GM23338 (cell line): ENCODE data around the gene CCDC167. TPM values are rescaled to one million over a fixed set of nuclear protein-coding genes. Genes with fewer than 3 reads are reported as not detected.
A peak's percentile ranks its signal among the peaks of the same experiment; 100 is the strongest.

Experiments used
- ATAC-seq: fragments of 200-7000 bp; cut with Tn5 transposase; 3 replicates; pipeline ENCODE4 v1.9.1; 2020
- DNase-seq: peaks from one replicate; pipeline ENCODE4 v3.0.0-alpha.2; 2015; ENCODE audit warnings: low spot score
- H2AFZ ChIP-seq: fragments of 200-600 bp; sonication (generic); 2 replicates; pipeline ENCODE4 v1.8.0; 2016; ENCODE audit warnings: antibody characterized with exemption, mild to moderate bottlenecking, moderate library complexity
- H3F3A ChIP-seq: fragments of 200-600 bp; sonication (generic); replicated peaks from 2 replicates; pipeline ENCODE4 v1.8.0; 2017; ENCODE audit warnings: antibody characterized with exemption, mixed run types, low read depth
- H3K27ac ChIP-seq: fragments of 200-600 bp; sonication (generic); 2 replicates; pipeline ENCODE4 v1.6.1; 2016; ENCODE audit warnings: low read depth
- H3K27me3 ChIP-seq: fragments of 200-600 bp; sonication (generic); 2 replicates; pipeline ENCODE4 v1.8.0; 2016; ENCODE audit warnings: mild to moderate bottlenecking, mixed run types, moderate library complexity; ENCODE audit not compliant: insufficient read depth
- H3K36me3 ChIP-seq: fragments of 200-600 bp; sonication (generic); 2 replicates; pipeline ENCODE4 v1.8.0; 2016; ENCODE audit warnings: mild to moderate bottlenecking; ENCODE audit not compliant: insufficient read depth
- H3K4me1 ChIP-seq: fragments of 200-600 bp; sonication (generic); 2 replicates; pipeline ENCODE4 v1.8.0; 2016; ENCODE audit warnings: mild to moderate bottlenecking, moderate library complexity; ENCODE audit not compliant: insufficient read depth
- H3K4me2 ChIP-seq: fragments of 200-600 bp; sonication (generic); 2 replicates; pipeline ENCODE4 v1.7.1; 2017; ENCODE audit warnings: mixed run types
- H3K4me3 ChIP-seq: fragments of 200-600 bp; sonication (generic); 2 replicates; pipeline ENCODE4 v1.6.1; 2016; ENCODE audit warnings: mixed run types
- H3K79me2 ChIP-seq: fragments of 200-600 bp; sonication (generic); replicated peaks from 2 replicates; pipeline ENCODE4 v1.8.0; 2017; ENCODE audit warnings: mild to moderate bottlenecking; ENCODE audit not compliant: insufficient read depth
- H3K9me2 ChIP-seq: fragments of 200-600 bp; sonication (generic); 2 replicates; pipeline ENCODE4 v1.8.0; 2017; ENCODE audit not compliant: insufficient read depth
- H4K20me1 ChIP-seq: fragments of 200-600 bp; sonication (generic); replicated peaks from 2 replicates; pipeline ENCODE4 v1.8.0; 2017; ENCODE audit warnings: mild to moderate bottlenecking; ENCODE audit not compliant: insufficient read depth
- H3K27ac Mint-ChIP-seq: 2 replicates; pipeline ENCODE4 v1.8.0; 2020; ENCODE audit warnings: inconsistent platforms, mild to moderate bottlenecking, moderate library complexity, mixed read lengths
- H3K27me3 Mint-ChIP-seq: 3 replicates; pipeline ENCODE4 v1.8.0; 2022; ENCODE audit warnings: low read depth, mild to moderate bottlenecking, moderate library complexity, mixed read lengths, inconsistent platforms; ENCODE audit not compliant: insufficient read depth, poor library complexity
- H3K36me3 Mint-ChIP-seq: 3 replicates; pipeline ENCODE4 v1.8.0; 2021; ENCODE audit warnings: low read depth, mild to moderate bottlenecking, inconsistent platforms, moderate library complexity, mixed read lengths
- H3K4me1 Mint-ChIP-seq: 3 replicates; pipeline ENCODE4 v1.8.0; 2020; ENCODE audit warnings: mild to moderate bottlenecking, inconsistent platforms, mixed read lengths
- H3K4me3 Mint-ChIP-seq: 3 replicates; pipeline ENCODE4 v1.8.0; 2021; ENCODE audit warnings: moderate library complexity, mild to moderate bottlenecking, inconsistent platforms, mixed read lengths
- H3K9me3 Mint-ChIP-seq: 3 replicates; pipeline ENCODE4 v1.8.0; 2020; ENCODE audit warnings: moderate library complexity, mild to moderate bottlenecking, inconsistent platforms, mixed read lengths
- CREB1 ChIP-seq: fragments of 250-450 bp; sonication (Bioruptor Pico); IDR thresholded peaks from 2 replicates; pipeline ENCODE4 v1.5.0; 2020; ENCODE audit warnings: low read depth, mild to moderate bottlenecking, moderate library complexity
- EZH2 ChIP-seq: fragments of 200-600 bp; sonication (generic); IDR thresholded peaks from one replicate; pipeline ENCODE4 v1.8.0; 2017; ENCODE audit warnings: antibody characterized with exemption, mild to moderate bottlenecking, low read depth; ENCODE audit not compliant: unreplicated experiment
- EZH2phosphoT487 ChIP-seq: fragments of 200-600 bp; sonication (generic); IDR thresholded peaks from one replicate; pipeline ENCODE4 v1.8.1; 2018; ENCODE audit warnings: antibody characterized with exemption; ENCODE audit not compliant: unreplicated experiment
- polyA plus RNA-seq: library from polyadenylated mRNA; unstranded; fragments of >200 nt; fragmentation: Nextera tagmentation; extraction: Ambion mirVana; gene quantifications from 2 replicates; pipeline ENCODE4 v1.2.1, GENCODE V29; 2016
- total RNA-seq: library from RNA; depleted of rRNA; stranded (reverse); fragments of >200 nt; shearing (Covaris generic); gene quantifications from 2 replicates; pipeline ENCODE4 v1.2.3, GENCODE V29; 2014
- TF ChIP-seq, protein P1 (sequence below): fragments of 250-450 bp; sonication (Bioruptor Pico); IDR thresholded peaks from 2 replicates; pipeline ENCODE4 v1.5.0; 2020; ENCODE audit warnings: mild to moderate bottlenecking, moderate library complexity
- TF ChIP-seq, protein P2 (sequence below), 2 experiments: fragments of 200-600 bp in 1 of 2; sonication (generic) in 1 of 2; conservative IDR thresholded peaks; 2 replicates each; pipeline versions ENCODE4 v1.5.1 to v1.6.1; 2016 to 2017; ENCODE audit warnings: antibody characterized with exemption in 2 of 2, low read depth in 2 of 2, mild to moderate bottlenecking in 2 of 2, moderate library complexity in 1 of 2

Gene CCDC167
- total and polyA plus RNA-seq, 2 experiments from 2014 or later = 17.6 to 21.4 TPM

DNA sequence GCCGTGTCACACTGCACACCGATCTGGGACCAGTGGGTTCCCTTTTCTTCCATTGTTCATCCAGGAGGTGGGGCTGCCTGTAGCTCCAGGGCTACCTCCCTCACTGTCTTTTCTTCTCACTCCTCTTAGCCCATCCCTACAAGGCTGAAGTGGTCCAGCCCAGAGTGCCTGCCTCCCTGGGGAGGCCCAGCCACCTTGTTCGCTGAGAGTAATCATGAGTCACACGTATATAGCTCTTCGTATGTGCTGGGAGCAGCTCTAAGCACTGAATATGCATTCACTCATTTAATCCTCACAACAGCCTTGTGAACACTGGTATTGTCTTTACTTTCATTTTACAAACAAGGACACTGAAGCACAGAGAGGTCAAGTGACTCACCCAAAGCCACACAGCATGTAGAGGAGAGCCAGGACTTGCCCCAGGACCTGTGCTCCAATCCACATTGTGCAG is 14.7 kb upstream of the CCDC167 start:
- H3K36me3 Mint-ChIP-seq = no peaks in the 10 kb centered on the region
- no peaks in the 10 kb centered on the region; the same call in 1 of the 2 replicates for H3K36me3 ChIP-seq
- ATAC-seq (no peak), DNase-seq (no peak)
- peaks cover 7% of the 10 kb centered on the region; the same call in 1 of the 2 replicates for H3F3A ChIP-seq
- peaks cover 41% of the 10 kb centered on the region for H3K27me3 ChIP-seq
- TF ChIP-seq CREB1 (CRISPR knock-in tag) (no peak), EZH2phosphoT487 (no peak), EZH2 (no peak)
- TF ChIP-seq, protein P1, sequence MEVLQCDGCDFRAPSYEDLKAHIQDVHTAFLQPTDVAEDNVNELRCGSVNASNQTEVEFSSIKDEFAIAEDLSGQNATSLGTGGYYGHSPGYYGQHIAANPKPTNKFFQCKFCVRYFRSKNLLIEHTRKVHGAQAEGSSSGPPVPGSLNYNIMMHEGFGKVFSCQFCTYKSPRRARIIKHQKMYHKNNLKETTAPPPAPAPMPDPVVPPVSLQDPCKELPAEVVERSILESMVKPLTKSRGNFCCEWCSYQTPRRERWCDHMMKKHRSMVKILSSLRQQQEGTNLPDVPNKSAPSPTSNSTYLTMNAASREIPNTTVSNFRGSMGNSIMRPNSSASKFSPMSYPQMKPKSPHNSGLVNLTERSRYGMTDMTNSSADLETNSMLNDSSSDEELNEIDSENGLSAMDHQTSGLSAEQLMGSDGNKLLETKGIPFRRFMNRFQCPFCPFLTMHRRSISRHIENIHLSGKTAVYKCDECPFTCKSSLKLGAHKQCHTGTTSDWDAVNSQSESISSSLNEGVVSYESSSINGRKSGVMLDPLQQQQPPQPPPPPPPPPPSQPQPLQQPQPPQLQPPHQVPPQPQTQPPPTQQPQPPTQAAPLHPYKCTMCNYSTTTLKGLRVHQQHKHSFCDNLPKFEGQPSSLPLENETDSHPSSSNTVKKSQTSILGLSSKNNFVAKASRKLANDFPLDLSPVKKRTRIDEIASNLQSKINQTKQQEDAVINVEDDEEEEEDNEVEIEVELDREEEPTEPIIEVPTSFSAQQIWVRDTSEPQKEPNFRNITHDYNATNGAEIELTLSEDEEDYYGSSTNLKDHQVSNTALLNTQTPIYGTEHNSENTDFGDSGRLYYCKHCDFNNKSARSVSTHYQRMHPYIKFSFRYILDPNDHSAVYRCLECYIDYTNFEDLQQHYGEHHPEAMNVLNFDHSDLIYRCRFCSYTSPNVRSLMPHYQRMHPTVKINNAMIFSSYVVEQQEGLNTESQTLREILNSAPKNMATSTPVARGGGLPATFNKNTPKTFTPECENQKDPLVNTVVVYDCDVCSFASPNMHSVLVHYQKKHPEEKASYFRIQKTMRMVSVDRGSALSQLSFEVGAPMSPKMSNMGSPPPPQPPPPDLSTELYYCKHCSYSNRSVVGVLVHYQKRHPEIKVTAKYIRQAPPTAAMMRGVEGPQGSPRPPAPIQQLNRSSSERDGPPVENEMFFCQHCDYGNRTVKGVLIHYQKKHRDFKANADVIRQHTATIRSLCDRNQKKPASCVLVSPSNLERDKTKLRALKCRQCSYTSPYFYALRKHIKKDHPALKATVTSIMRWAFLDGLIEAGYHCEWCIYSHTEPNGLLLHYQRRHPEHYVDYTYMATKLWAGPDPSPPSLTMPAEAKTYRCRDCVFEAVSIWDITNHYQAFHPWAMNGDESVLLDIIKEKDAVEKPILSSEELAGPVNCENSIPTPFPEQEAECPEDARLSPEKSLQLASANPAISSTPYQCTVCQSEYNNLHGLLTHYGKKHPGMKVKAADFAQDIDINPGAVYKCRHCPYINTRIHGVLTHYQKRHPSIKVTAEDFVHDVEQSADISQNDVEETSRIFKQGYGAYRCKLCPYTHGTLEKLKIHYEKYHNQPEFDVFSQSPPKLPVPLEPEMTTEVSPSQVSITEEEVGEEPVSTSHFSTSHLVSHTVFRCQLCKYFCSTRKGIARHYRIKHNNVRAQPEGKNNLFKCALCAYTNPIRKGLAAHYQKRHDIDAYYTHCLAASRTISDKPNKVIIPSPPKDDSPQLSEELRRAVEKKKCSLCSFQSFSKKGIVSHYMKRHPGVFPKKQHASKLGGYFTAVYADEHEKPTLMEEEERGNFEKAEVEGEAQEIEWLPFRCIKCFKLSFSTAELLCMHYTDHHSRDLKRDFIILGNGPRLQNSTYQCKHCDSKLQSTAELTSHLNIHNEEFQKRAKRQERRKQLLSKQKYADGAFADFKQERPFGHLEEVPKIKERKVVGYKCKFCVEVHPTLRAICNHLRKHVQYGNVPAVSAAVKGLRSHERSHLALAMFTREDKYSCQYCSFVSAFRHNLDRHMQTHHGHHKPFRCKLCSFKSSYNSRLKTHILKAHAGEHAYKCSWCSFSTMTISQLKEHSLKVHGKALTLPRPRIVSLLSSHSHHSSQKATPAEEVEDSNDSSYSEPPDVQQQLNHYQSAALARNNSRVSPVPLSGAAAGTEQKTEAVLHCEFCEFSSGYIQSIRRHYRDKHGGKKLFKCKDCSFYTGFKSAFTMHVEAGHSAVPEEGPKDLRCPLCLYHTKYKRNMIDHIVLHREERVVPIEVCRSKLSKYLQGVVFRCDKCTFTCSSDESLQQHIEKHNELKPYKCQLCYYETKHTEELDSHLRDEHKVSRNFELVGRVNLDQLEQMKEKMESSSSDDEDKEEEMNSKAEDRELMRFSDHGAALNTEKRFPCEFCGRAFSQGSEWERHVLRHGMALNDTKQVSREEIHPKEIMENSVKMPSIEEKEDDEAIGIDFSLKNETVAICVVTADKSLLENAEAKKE (CRISPR knock-in tag) = no peak
- TF ChIP-seq, protein P2, sequence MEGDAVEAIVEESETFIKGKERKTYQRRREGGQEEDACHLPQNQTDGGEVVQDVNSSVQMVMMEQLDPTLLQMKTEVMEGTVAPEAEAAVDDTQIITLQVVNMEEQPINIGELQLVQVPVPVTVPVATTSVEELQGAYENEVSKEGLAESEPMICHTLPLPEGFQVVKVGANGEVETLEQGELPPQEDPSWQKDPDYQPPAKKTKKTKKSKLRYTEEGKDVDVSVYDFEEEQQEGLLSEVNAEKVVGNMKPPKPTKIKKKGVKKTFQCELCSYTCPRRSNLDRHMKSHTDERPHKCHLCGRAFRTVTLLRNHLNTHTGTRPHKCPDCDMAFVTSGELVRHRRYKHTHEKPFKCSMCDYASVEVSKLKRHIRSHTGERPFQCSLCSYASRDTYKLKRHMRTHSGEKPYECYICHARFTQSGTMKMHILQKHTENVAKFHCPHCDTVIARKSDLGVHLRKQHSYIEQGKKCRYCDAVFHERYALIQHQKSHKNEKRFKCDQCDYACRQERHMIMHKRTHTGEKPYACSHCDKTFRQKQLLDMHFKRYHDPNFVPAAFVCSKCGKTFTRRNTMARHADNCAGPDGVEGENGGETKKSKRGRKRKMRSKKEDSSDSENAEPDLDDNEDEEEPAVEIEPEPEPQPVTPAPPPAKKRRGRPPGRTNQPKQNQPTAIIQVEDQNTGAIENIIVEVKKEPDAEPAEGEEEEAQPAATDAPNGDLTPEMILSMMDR (conservative IDR thresholded peaks at IDR 0.05; ENCODE audit: low read depth in 2 of 2) = no peak
- peak overlapping the region; percentile 83; the same call in 1 of the 2 replicates for H3K4me2 ChIP-seq
- no peak overlapping the region for H3K27ac ChIP-seq
- H3K4me3 ChIP-seq = no peak overlapping the region
- peak overlapping the region; percentile 4; the same call in 1 of the 3 replicates for H3K4me3 Mint-ChIP-seq
- H2AFZ ChIP-seq = no peak overlapping the region
- peaks cover 55% of the 10 kb centered on the region for H3K4me1 ChIP-seq
- no peaks in the 10 kb centered on the region for H4K20me1 ChIP-seq
- peaks cover 36% of the 10 kb centered on the region for H3K27me3 Mint-ChIP-seq
- H3K9me3 Mint-ChIP-seq = no peaks in the 10 kb centered on the region
- peaks cover 64% of the 10 kb centered on the region for H3K4me1 Mint-ChIP-seq
- no peaks in the 10 kb centered on the region for H3K79me2 ChIP-seq
- H3K9me2 ChIP-seq = no peaks in the 10 kb centered on the region
- H3K27ac Mint-ChIP-seq = no peak overlapping the region
